Stomach (tissue), 9 donors: ENCODE results near the gene FAM47E. TPM values are rescaled to one million over a fixed set of nuclear protein-coding genes. Genes with fewer than 3 reads are reported as not detected.

Source experiments
- DNase-seq, 2 donors: peaks; one replicate each; pipeline versions ENCODE4 v3.0.0 to v3.0.0-alpha.2; 2013 to 2019
- H3K27ac ChIP-seq, 5 donors: fragments of 200-600 bp in 4 of 5; sonication (generic) in 4 of 5; one replicate each; pipeline ENCODE4 v1.5.1; 2013 to 2019; ENCODE audit warnings: mild to moderate bottlenecking in 1 of 5, moderate library complexity in 1 of 5
- H3K27me3 ChIP-seq, 3 donors: fragments of 200-600 bp; sonication (generic); one replicate each; pipeline ENCODE4 v1.5.1; 2017 to 2019; ENCODE audit warnings: mixed run types in 1 of 3
- H3K36me3 ChIP-seq, 4 donors: fragments of 200-600 bp; sonication (generic); 1 replicate in 3 of 4; 2 replicates in 1 of 4; pipeline ENCODE4 v1.5.1; 2016 to 2019
- H3K4me1 ChIP-seq, 4 donors: fragments of 200-600 bp; sonication (generic); one replicate each; pipeline ENCODE4 v1.5.1; 2016 to 2019
- H3K4me3 ChIP-seq, 4 donors: fragments of 200-600 bp; sonication (generic) in 3 of 4; one replicate each; pipeline ENCODE4 v1.5.1; 2016 to 2019; ENCODE audit warnings: mild to moderate bottlenecking in 1 of 4
- H3K9me3 ChIP-seq, 4 donors: fragments of 200-600 bp; sonication (generic); one replicate each; pipeline ENCODE4 v1.5.1; 2016 to 2019
- CTCF ChIP-seq, 7 experiments: fragments of 450-650 bp in 4 of 7; fragments of 200-600 bp in 3 of 7; sonication (generic) in 3 of 7; IDR thresholded peaks; one replicate each; pipeline ENCODE4 v1.5.1; 2016 to 2019; ENCODE audit warnings: antibody characterized with exemption in 7 of 7, control low read depth in 2 of 7, mild to moderate bottlenecking in 1 of 7
- EP300 ChIP-seq: sonication (generic); formaldehyde crosslinking; IDR thresholded peaks from one replicate; pipeline ENCODE4 v1.6.1; 2017; ENCODE audit warnings: antibody characterized with exemption
- POLR2A ChIP-seq, 4 donors: fragments of 450-650 bp; IDR thresholded peaks; one replicate each; pipeline ENCODE4 v1.6.1; 2016; ENCODE audit warnings: antibody characterized with exemption in 4 of 4, control low read depth in 2 of 4, mild to moderate bottlenecking in 1 of 4, moderate library complexity in 1 of 4
- POLR2AphosphoS5 ChIP-seq, 3 donors: sonication (generic); formaldehyde crosslinking; IDR thresholded peaks; one replicate each; pipeline ENCODE4 v1.6.1; 2016; ENCODE audit warnings: antibody characterized with exemption in 3 of 3
- WGBS, 5 donors: extraction: QIAGEN DNeasy Blood & Tissue Kit in 3 of 5; methylation state at CpG; one replicate each; pipeline versions ENCODE4 v1.1.5 to v1.1.7; 2013 to 2018; 5-methylcytosine and 5-hydroxymethylcytosine counted together
- intact Hi-C: fragments of 100-400 bp; cut with DNase I; formaldehyde crosslinking; loops from one replicate; pipeline ENCODE4 v1.15.1; 2023; ENCODE audit warnings: low total_unique reads
- polyA plus RNA-seq, 3 donors: library from polyadenylated mRNA; stranded (reverse); fragments of 200-250 nt; gene quantifications; one replicate each; pipeline ENCODE4 v1.2.3, GENCODE V29; 2013
- total RNA-seq, 5 donors: library from RNA; depleted of rRNA; stranded (reverse); fragments of >200 nt; gene quantifications; one replicate each; pipeline versions ENCODE4 v1.1.0 to v1.2.3, GENCODE V29; 2014 to 2016
- donor health status: healthy with polysubstance abuse.
- donor health status: Bipolar disorder and iron deficiency.
- donor health status: healthy.

Gene FAM47E
- total and polyA plus RNA-seq, 8 donors: under 0.01 to 10.8 (median 6.5) TPM; not detected in 1

- DNase-seq: no peak
- no peak overlapping the region for H3K4me3 ChIP-seq
- WGBS, 5 donors: 89 to 92% (median 91%) methylated on average over 5 of the region's 5 CpGs
- TF ChIP-seq POLR2AphosphoS5 (IDR thresholded peaks at IDR 0.05) (no peak), CTCF (IDR thresholded peaks at IDR 0.05) (no peak), POLR2A (IDR thresholded peaks at IDR 0.05) (no peak), EP300 (no peak)
- intact Hi-C loops: no loop called here
- H3K27me3 ChIP-seq: no peaks in the 10 kb centered on the region
- peaks cover 0 to 36% (median 18%) of the 10 kb centered on the region in 4 donors for H3K4me1 ChIP-seq
- H3K9me3 ChIP-seq: peaks cover 0 to 4% (median 0%) of the 10 kb centered on the region in 4 donors
- H3K27ac ChIP-seq: peak overlapping the region in 1 of 5 donors; percentile 43
- no peaks in the 10 kb centered on the region for H3K36me3 ChIP-seq
Measured at GRCh38 chr4:76234679-76235044, 16.9 kb upstream of the FAM47E start.

GRCh38 chr4:76235407-76235806, 16.1 kb upstream of the FAM47E start:
- 30 to 66% (median 42%) methylated on average over 2 of the region's 2 CpGs for WGBS, 5 donors
- peaks cover 0 to 11% (median 5%) of the 10 kb centered on the region in 4 donors for H3K9me3 ChIP-seq
- DNase-seq: no peak
- H3K4me1 ChIP-seq: peaks cover 0 to 36% (median 18%) of the 10 kb centered on the region in 4 donors
- H3K27ac ChIP-seq: peak overlapping the region in 4 of 5 donors; percentile 31 to 75 (median 68)
- no peak for TF ChIP-seq POLR2AphosphoS5 (IDR thresholded peaks at IDR 0.05)
- TF ChIP-seq CTCF (IDR thresholded peaks at IDR 0.05): no peak
- TF ChIP-seq POLR2A (IDR thresholded peaks at IDR 0.05): no peak
- no peak for TF ChIP-seq EP300
- intact Hi-C loops: no loop called here
- H3K4me3 ChIP-seq: no peak overlapping the region
- no peaks in the 10 kb centered on the region for H3K36me3 ChIP-seq
- no peaks in the 10 kb centered on the region for H3K27me3 ChIP-seq

GRCh38 chr4:76235915-76236314, 15.6 kb upstream of the FAM47E start:
- 13 to 43% (median 35%) methylated on average over 1 of the region's 1 CpG for WGBS, 5 donors
- Histone ChIP-seq H3K36me3 (no peaks in the 10 kb centered on the region), H3K27ac (peak overlapping the region in 4 of 5 donors; percentile 31 to 75 (median 68)), H3K27me3 (no peaks in the 10 kb centered on the region), H3K4me1 (peaks cover 0 to 36% (median 18%) of the 10 kb centered on the region in 4 donors), H3K4me3 (no peak overlapping the region), H3K9me3 (peaks cover 0 to 16% (median 6%) of the 10 kb centered on the region in 4 donors)
- DNase-seq: peak in 1 of 2 donors; percentile 86
- TF ChIP-seq CTCF (IDR thresholded peaks at IDR 0.05) (no peak), EP300 (no peak), POLR2AphosphoS5 (IDR thresholded peaks at IDR 0.05) (peak in 1 of 3 donors; percentile 9)
- intact Hi-C loops: no loop called here

GRCh38 chr4:76238236-76238635, 13.3 kb upstream of the FAM47E start:
- Histone ChIP-seq H3K27me3 (no peaks in the 10 kb centered on the region), H3K4me1 (peaks cover 0 to 20% (median 15%) of the 10 kb centered on the region in 4 donors), H3K4me3 (no peak overlapping the region), H3K36me3 (no peaks in the 10 kb centered on the region), H3K27ac (peak overlapping the region; percentile 54 to 75 (median 61)), H3K9me3 (peaks cover 0 to 21% (median 6%) of the 10 kb centered on the region in 4 donors)
- peak in 1 of 2 donors; percentile 57 for DNase-seq
- no peak for TF ChIP-seq POLR2A (IDR thresholded peaks at IDR 0.05)
- no peak for TF ChIP-seq EP300
- no peak for TF ChIP-seq CTCF (IDR thresholded peaks at IDR 0.05)
- no peak for TF ChIP-seq POLR2AphosphoS5 (IDR thresholded peaks at IDR 0.05)
- intact Hi-C loops: no loop called here
- WGBS, 5 donors: 43 to 71% (median 53%) methylated on average over 4 of the region's 4 CpGs
